Measurements from ENCODE around the gene ELF3. TPM values are rescaled to one million over a fixed set of nuclear protein-coding genes. Genes with fewer than 3 reads are reported as not detected.

Gene ELF3
- total and polyA plus RNA-seq, 2 of the 8 experiments (the other 6 are each of a cell fraction or from before 2014, with no cell fraction given), result 17.3 to 25.0 TPM

- TF ChIP-seq CTBP2 (IDR thresholded peaks at IDR 0.05; ENCODE audit: borderline replicate concordance, insufficient read depth, insufficient read length, low read length) (no peak), EGR1 (IDR thresholded peaks at IDR 0.05; ENCODE audit: borderline replicate concordance, low read depth, low read length) (no peak), GTF2F1 (IDR thresholded peaks at IDR 0.05; ENCODE audit: borderline replicate concordance, low read depth, low read length) (no peak), EP300 (IDR thresholded peaks at IDR 0.05; ENCODE audit: borderline replicate concordance in 1 of 2, low read depth in 2 of 2, low read length in 2 of 2) (no peak), KDM5A (IDR thresholded peaks at IDR 0.05; ENCODE audit: low read length) (no peak), GABPA (IDR thresholded peaks at IDR 0.05; ENCODE audit: borderline replicate concordance, insufficient read depth, low read length) (no peak), SP2 (IDR thresholded peaks at IDR 0.05; ENCODE audit: low read length) (no peak)
These were observed 19.3 kb downstream of the ELF3 start (continued) for GRCh38 chr1:202029727-202030126.
